AG04450 (cell line): ENCODE data around the gene IARS1. TPM values are rescaled to one million over a fixed set of nuclear protein-coding genes. Genes with fewer than 3 reads are reported as not detected.
A peak's percentile ranks its signal among the peaks of the same experiment; 100 is the strongest.

Source experiments
- CTCF ChIA-PET: fragments of 300-600, 350-600 bp; formaldehyde crosslinking; extraction: SDS; loops from one replicate; lab custom pipeline; 2022; ENCODE audit warnings: antibody characterized with exemption, inconsistent platforms; lab: Charles Lee
- POLR2A ChIA-PET: fragments of 350-600 bp; formaldehyde crosslinking; extraction: SDS; loops from one replicate; lab custom pipeline; 2021; ENCODE audit warnings: antibody characterized with exemption, inconsistent platforms; lab: Yijun Ruan, JAX
- DNase-seq: peaks from one replicate; pipeline ENCODE4 v3.0.0-alpha.2; 2011; ENCODE audit warnings: low read depth, low spot score
- H3K27ac ChIP-seq: one replicate; pipeline ENCODE4 v1.5.1; 2012; ENCODE audit warnings: low read depth, low read length, control low read depth
- H3K27me3 ChIP-seq: one replicate; pipeline ENCODE4 v1.6.0; 2012; ENCODE audit warnings: low read length; ENCODE audit not compliant: control insufficient read depth, insufficient read depth
- H3K4me3 ChIP-seq: 2 replicates; pipeline ENCODE4 v1.5.1; 2011; ENCODE audit warnings: mild to moderate bottlenecking, low read depth, low read length, control low read depth
- H3K9me3 ChIP-seq: 2 replicates; pipeline ENCODE4 v1.5.1; 2012; ENCODE audit warnings: low read length; ENCODE audit not compliant: control insufficient read depth, insufficient read depth
- polyA plus RNA-seq: library from polyadenylated mRNA; depleted of rRNA; stranded (reverse); fragments of >200 nt; gene quantifications from 2 replicates; pipeline ENCODE4 v1.2.3, GENCODE V29; 2011
- TF ChIP-seq, protein P1 (sequence below): IDR thresholded peaks from 2 replicates; pipeline ENCODE4 v1.5.1; 2011; ENCODE audit warnings: low read depth, low read length, control low read depth, inconsistent platforms

Gene IARS1
- polyA plus RNA-seq, 1 experiment: 206 TPM

DNA sequence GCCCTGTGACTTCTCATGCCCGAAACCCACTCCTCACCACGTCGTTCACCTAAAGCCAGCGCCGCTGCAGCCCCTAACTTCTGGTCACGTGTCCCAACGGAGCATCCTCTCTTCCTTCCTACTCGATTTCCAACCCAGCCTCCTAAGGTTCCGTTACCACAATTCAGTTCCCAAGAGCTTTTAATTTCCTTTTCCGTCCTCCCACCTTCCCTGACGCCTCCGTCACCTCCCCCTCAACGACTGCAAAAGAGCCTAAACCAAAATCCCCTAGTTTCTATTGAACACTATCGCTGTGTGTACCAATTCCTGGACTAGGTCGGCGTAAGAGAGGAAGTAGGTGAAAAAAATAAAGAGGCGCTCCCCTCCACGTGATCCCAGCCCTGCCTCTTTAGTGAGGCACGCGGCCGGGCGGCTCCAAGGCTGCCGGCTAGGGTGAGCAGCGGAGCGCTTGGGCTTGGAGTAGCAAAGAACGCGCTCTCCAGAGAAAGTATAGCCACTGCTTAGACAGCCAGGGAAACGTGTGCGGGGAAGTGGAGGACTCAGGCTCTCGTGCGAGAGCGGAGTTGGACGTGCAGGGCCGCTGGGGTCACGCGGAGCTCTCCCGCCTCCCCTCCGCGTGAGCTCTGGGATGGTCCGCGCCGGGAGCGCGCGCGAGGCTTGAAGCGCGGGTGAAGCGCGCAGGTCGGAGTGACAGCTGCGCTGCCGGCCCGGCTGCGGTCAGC is 31.9 kb upstream of the IARS1 start, which contains the start of the genes CENPP and NOL8:
Gene CENPP, plus strand, starts transcription at position 685 of the 722 bp plus-strand sequence.
Gene NOL8, minus strand, starts transcription at position 82 of the 722 bp plus-strand sequence. CDS start 1,189 bp downstream, outside the sequence.
- peak; percentile 59 for DNase-seq
- H3K9me3 ChIP-seq: no peaks in the 10 kb centered on the region; the same call in 1 of the 2 replicates
- CTCF ChIA-PET: interaction anchor here (0.7 to 3.2 kb wide), 7 partner anchors 20 to 309 kb away, joined by 3 to 21 read pairs (median 4); no protein-coding TSS in a partner anchor
- H3K27me3 ChIP-seq: no peaks in the 10 kb centered on the region
- H3K4me3 ChIP-seq: peak within 1 kb of the TSS; percentile 95
- TF ChIP-seq, protein P1, sequence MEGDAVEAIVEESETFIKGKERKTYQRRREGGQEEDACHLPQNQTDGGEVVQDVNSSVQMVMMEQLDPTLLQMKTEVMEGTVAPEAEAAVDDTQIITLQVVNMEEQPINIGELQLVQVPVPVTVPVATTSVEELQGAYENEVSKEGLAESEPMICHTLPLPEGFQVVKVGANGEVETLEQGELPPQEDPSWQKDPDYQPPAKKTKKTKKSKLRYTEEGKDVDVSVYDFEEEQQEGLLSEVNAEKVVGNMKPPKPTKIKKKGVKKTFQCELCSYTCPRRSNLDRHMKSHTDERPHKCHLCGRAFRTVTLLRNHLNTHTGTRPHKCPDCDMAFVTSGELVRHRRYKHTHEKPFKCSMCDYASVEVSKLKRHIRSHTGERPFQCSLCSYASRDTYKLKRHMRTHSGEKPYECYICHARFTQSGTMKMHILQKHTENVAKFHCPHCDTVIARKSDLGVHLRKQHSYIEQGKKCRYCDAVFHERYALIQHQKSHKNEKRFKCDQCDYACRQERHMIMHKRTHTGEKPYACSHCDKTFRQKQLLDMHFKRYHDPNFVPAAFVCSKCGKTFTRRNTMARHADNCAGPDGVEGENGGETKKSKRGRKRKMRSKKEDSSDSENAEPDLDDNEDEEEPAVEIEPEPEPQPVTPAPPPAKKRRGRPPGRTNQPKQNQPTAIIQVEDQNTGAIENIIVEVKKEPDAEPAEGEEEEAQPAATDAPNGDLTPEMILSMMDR: no peak
- peak within 1 kb of the TSS; percentile 99 for H3K27ac ChIP-seq
- POLR2A ChIA-PET: interaction anchor here (0.5 to 1.3 kb wide), 9 partner anchors 19 to 345 kb away, joined by 3 to 5 read pairs (median 4); partner anchors contain the start of gene IPPK

DNA sequence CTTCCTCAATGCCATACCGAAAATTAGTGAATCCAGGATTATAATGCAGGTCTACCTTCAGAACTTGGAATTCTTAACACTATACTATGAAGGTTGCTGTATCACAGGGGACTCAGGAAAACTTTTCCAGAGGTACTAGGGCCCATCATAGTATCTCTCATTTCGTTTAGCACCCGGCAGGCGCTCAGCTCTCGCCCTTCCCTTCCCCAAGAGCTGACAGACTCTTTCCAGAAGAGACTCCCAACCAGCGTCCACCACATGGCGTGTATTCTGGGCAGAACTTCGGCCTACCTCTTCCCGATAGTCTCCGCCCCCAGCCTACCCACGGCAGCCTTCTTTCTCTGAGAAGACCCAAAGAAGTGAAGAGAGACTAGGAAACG is 31.4 kb upstream of the IARS1 start:
- Histone ChIP-seq H3K9me3 (no peaks in the 10 kb centered on the region; the same call in 1 of the 2 replicates), H3K27me3 (no peaks in the 10 kb centered on the region), H3K27ac (peak overlapping the region; percentile 99), H3K4me3 (peak overlapping the region; percentile 95)
- no peak for DNase-seq
- POLR2A ChIA-PET: interaction anchor here (1.0 to 1.3 kb wide), 3 partner anchors 139 to 345 kb away, joined by 3 to 5 read pairs (median 4); partner anchors contain the start of gene IPPK
- TF ChIP-seq, protein P1: no peak
- CTCF ChIA-PET: interaction anchor here (0.7 to 3.2 kb wide), 7 partner anchors 19 to 307 kb away, joined by 3 to 21 read pairs (median 3); no protein-coding TSS in a partner anchor

DNA sequence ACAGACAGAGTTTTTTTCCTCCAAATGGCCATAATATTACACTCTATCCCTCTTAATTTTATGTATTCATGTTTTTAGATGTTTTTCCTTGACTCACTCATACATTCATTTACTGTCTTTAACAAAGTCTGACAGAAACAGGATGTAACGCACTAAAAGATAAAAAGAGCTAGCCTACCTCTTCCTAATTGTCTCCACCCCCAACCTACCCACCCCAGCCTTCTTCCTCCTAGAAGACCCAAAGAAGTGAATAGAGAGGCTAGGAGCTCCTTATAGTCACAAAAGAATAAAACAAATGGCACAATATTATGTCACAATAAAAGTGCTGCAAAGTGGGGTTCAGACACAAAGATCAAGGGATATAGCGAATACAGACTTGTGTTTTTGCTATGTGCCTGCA is 30.9 kb upstream of the IARS1 start:
- POLR2A ChIA-PET: interaction anchor here (1.0 kb wide), 1 partner anchor 292 kb away, joined by 5 read pairs; no protein-coding TSS in a partner anchor
- no peaks in the 10 kb centered on the region for H3K27me3 ChIP-seq
- TF ChIP-seq, protein P1: no peak
- H3K27ac ChIP-seq: no peak overlapping the region
- no peaks in the 10 kb centered on the region; the same call in 1 of the 2 replicates for H3K9me3 ChIP-seq
- H3K4me3 ChIP-seq: peak overlapping the region; percentile 95
- CTCF ChIA-PET: interaction anchor here (0.7 to 3.2 kb wide), 4 partner anchors 26 to 185 kb away, joined by 3 to 21 read pairs (median 8); no protein-coding TSS in a partner anchor
- DNase-seq: no peak

DNA sequence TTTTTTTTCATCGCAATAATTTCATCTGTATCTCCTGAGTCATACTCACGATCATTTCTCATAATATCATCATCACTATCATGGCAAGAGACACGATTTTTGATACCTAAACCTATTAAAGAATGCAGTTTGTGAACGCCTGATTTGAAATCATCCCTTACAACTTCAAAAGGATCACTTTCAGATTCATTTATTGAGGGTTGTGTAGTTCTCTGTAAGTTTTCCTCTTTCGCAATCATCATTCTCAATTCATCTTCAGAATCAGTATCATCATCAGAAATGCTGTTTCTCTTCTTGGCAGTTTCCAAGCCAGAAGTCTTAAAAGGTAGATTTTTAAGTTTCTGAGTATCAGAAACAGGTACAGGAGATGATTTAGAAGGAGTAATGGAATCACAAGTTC is 22.0 kb upstream of the IARS1 start:
- CTCF ChIA-PET: no interaction called here
- POLR2A ChIA-PET: no interaction called here
- H3K27me3 ChIP-seq: no peaks in the 10 kb centered on the region
- TF ChIP-seq, protein P1: no peak
- H3K27ac ChIP-seq: no peak overlapping the region
- H3K4me3 ChIP-seq: no peak overlapping the region
- H3K9me3 ChIP-seq: no peaks in the 10 kb centered on the region
- no peak for DNase-seq

DNA sequence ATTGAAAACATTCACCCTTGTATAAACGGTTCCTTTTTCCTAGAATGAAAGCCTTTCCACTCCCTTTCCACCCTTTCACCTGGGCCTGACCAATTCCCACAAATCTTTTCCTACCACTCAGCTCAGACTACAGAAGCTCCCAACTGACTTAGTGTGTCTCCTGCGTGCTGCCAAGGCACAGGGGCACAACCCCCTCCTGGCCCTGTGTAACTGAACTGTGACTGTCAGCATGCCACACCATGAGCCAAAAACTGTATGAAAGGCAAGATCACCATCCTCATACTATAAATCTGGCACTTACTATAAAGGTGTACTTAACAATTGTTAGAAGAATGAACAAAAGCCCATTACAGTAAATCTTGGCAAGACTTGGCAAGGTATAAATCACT is 20.1 kb upstream of the IARS1 start:
- Histone ChIP-seq H3K27ac (no peak overlapping the region), H3K9me3 (no peaks in the 10 kb centered on the region), H3K4me3 (no peak overlapping the region), H3K27me3 (no peaks in the 10 kb centered on the region)
- ChIA-PET CTCF (no interaction called here), POLR2A (no interaction called here)
- no peak for DNase-seq
- TF ChIP-seq, protein P1: no peak
